Testis (tissue), 2 donors: Measurements from ENCODE around the gene VMP1.

ENCODE experiments used
- POLR2A ChIP-seq: fragments of 450-650 bp; IDR thresholded peaks from one replicate; pipeline ENCODE4 v1.6.1; 2017; ENCODE audit warnings: antibody characterized with exemption, mild to moderate bottlenecking, moderate library complexity
- TF ChIP-seq, protein P1 (sequence below), 3 experiments: fragments of 450-650 bp in 2 of 3; fragments of 200-600 bp in 1 of 3; sonication (generic) in 1 of 3; IDR thresholded peaks; one replicate each; pipeline ENCODE4 v1.5.1; 2016 to 2019; ENCODE audit warnings: antibody characterized with exemption in 3 of 3, mild to moderate bottlenecking in 2 of 3, moderate library complexity in 1 of 3

DNA sequence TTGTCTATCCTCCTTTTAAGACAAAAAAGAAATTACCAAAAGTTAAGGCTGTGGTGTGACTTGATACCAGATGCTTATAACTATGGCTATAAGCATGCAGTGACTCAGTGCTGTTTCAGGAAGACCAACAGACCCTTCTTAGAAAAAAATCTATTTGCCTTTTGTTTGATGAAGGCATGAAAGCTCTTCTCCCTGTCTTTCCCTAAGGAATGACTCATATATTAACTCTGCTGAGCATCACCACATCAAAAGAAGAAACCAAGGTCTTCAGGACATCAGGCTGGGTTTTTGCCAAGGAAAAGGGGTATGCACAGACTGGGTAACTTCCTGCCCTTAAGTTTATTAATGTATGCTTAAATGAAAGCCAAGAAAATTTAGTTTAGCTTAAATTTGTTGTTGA is 47.1 kb downstream of the VMP1 start:
- TF ChIP-seq, protein P1, sequence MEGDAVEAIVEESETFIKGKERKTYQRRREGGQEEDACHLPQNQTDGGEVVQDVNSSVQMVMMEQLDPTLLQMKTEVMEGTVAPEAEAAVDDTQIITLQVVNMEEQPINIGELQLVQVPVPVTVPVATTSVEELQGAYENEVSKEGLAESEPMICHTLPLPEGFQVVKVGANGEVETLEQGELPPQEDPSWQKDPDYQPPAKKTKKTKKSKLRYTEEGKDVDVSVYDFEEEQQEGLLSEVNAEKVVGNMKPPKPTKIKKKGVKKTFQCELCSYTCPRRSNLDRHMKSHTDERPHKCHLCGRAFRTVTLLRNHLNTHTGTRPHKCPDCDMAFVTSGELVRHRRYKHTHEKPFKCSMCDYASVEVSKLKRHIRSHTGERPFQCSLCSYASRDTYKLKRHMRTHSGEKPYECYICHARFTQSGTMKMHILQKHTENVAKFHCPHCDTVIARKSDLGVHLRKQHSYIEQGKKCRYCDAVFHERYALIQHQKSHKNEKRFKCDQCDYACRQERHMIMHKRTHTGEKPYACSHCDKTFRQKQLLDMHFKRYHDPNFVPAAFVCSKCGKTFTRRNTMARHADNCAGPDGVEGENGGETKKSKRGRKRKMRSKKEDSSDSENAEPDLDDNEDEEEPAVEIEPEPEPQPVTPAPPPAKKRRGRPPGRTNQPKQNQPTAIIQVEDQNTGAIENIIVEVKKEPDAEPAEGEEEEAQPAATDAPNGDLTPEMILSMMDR (IDR thresholded peaks at IDR 0.05), result no peak
- TF ChIP-seq POLR2A, result no peak
